GM12878 (cell line): ENCODE data around the gene DUSP22. TPM values are rescaled to one million over a fixed set of nuclear protein-coding genes. Genes with fewer than 3 reads are reported as not detected.

Experiments
- BCL3 ChIP-seq: IDR thresholded peaks from 2 replicates; pipeline ENCODE4 v1.6.1; 2011; ENCODE audit warnings: borderline replicate concordance, low read depth, mild to moderate bottlenecking, moderate library complexity, low read length; ENCODE audit not compliant: insufficient read depth, poor library complexity, severe bottlenecking
- BHLHE40 ChIP-seq, 2 experiments: fragments of 450-650 bp in 1 of 2; IDR thresholded peaks; 2 replicates each; pipeline ENCODE4 v1.6.1; 2011 to 2017; ENCODE audit warnings: low read depth in 2 of 2, borderline replicate concordance in 1 of 2, improper control_type of control experiment in 1 of 2, low read length in 1 of 2, mild to moderate bottlenecking in 1 of 2
- CBX5 ChIP-seq: sonication (generic); IDR thresholded peaks from 2 replicates; pipeline ENCODE4 v1.6.1; 2016; ENCODE audit warnings: low read depth, moderate library complexity, mild to moderate bottlenecking, inconsistent platforms
- E2F8 ChIP-seq: fragments of 450-650 bp; IDR thresholded peaks from 2 replicates; pipeline ENCODE4 v1.6.1; 2018; ENCODE audit warnings: mild to moderate bottlenecking, low read depth, moderate library complexity; ENCODE audit not compliant: partially characterized antibody
- EED ChIP-seq: sonication (generic); IDR thresholded peaks from 2 replicates; pipeline ENCODE4 v1.6.1; 2016; ENCODE audit warnings: antibody characterized with exemption, low read depth
- EP300 ChIP-seq, 2 experiments: fragments of 150-350 bp in 1 of 2; IDR thresholded peaks; 2 replicates each; pipeline ENCODE4 v1.6.1; 2011 to 2012; ENCODE audit warnings: low read depth in 2 of 2, low read length in 2 of 2, borderline replicate concordance in 1 of 2, improper control_type of control experiment in 1 of 2, inconsistent platforms in 1 of 2; ENCODE audit not compliant: control insufficient read depth in 1 of 2
- IKZF2 ChIP-seq, 2 experiments: fragments of 450-650 bp; IDR thresholded peaks; 2 replicates each; pipeline ENCODE4 v1.6.1; 2017; ENCODE audit warnings: mild to moderate bottlenecking in 2 of 2, moderate library complexity in 2 of 2
- IRF3 ChIP-seq: fragments of 450-650 bp; IDR thresholded peaks from 2 replicates; pipeline ENCODE4 v1.6.1; 2014; ENCODE audit warnings: mild to moderate bottlenecking
- KAT2A ChIP-seq: conservative IDR thresholded peaks from 2 replicates; pipeline ENCODE4 v1.6.1; 2011; ENCODE audit warnings: low read depth, low read length; ENCODE audit not compliant: control insufficient read depth
- KDM1A ChIP-seq: fragments of 200-600 bp; sonication (generic); IDR thresholded peaks from 2 replicates; pipeline ENCODE4 v1.6.1; 2016; ENCODE audit warnings: borderline replicate concordance
- MYC ChIP-seq: IDR thresholded peaks from 2 replicates; pipeline ENCODE4 v1.6.1; 2011; ENCODE audit warnings: mild to moderate bottlenecking, low read length, moderate library complexity, inconsistent platforms; ENCODE audit not compliant: insufficient read depth, insufficient replicate concordance, insufficient read length, severe bottlenecking
- NFIC ChIP-seq: IDR thresholded peaks from 2 replicates; pipeline ENCODE4 v1.6.1; 2012; ENCODE audit warnings: low read depth, mild to moderate bottlenecking, inconsistent platforms, low read length, moderate library complexity
- NFYB ChIP-seq: IDR thresholded peaks from 2 replicates; pipeline ENCODE4 v1.6.1; 2011; ENCODE audit warnings: low read depth, mild to moderate bottlenecking, low read length, improper control_type of control experiment, moderate library complexity; ENCODE audit not compliant: insufficient read depth
- SIX5 ChIP-seq: IDR thresholded peaks from 2 replicates; pipeline ENCODE4 v1.6.1; 2011; ENCODE audit warnings: mild to moderate bottlenecking, low read depth, low read length, moderate library complexity; ENCODE audit not compliant: severe bottlenecking
- SMAD1 ChIP-seq: fragments of 450-650 bp; IDR thresholded peaks from 2 replicates; pipeline ENCODE4 v1.6.1; 2018; ENCODE audit warnings: mild to moderate bottlenecking, low read depth; ENCODE audit not compliant: partially characterized antibody
- SMAD5 ChIP-seq: IDR thresholded peaks from 2 replicates; pipeline ENCODE4 v1.6.1; 2016; ENCODE audit warnings: antibody characterized with exemption, low read depth
- TCF12 ChIP-seq: IDR thresholded peaks from 2 replicates; pipeline ENCODE4 v1.6.1; 2011; ENCODE audit warnings: low read depth, mild to moderate bottlenecking, low read length
- ZNF24 ChIP-seq: fragments of 450-650 bp; IDR thresholded peaks from 2 replicates; pipeline ENCODE4 v1.6.1; 2017; ENCODE audit warnings: antibody characterized with exemption, mild to moderate bottlenecking
- ZZZ3 ChIP-seq: IDR thresholded peaks from 2 replicates; pipeline ENCODE4 v1.6.1; 2011; ENCODE audit warnings: low read depth; ENCODE audit not compliant: control insufficient read depth, insufficient read length
- polyA plus RNA-seq, 11 experiments: library from polyadenylated mRNA; depleted of rRNA in 4 of 11; unstranded in 6 of 11; stranded (reverse) in 5 of 11; fragments of >200 nt; fragmentation: Nextera tagmentation in 4 of 11; fragmentation: Illumina TruSeq in 1 of 11; extraction: Ambion mirVana in 4 of 11; extraction: Trizol in 1 of 11; gene quantifications; 1 replicate in 1 of 11; 2 replicates in 10 of 11; pipeline versions ENCODE4 v1.2.1 to v1.2.3, GENCODE V29; 2011 to 2016; ENCODE audit warnings: inconsistent platforms in 2 of 11, missing spikeins in 2 of 11, low read depth in 1 of 11
- total RNA-seq, 4 experiments: library from RNA; depleted of rRNA in 3 of 4; stranded (reverse); fragments of >200 nt in 3 of 4; fragmentation: Illumina TruSeq in 1 of 4; extraction: Trizol in 1 of 4; gene quantifications; 2 replicates each; pipeline versions ENCODE4 v1.2.1 to v1.2.3, GENCODE V29; 2013 to 2021
- TF ChIP-seq, protein P1 (sequence below), 3 experiments: IDR thresholded peaks in 2 of 3; conservative IDR thresholded peaks in 1 of 3; 2 replicates each; pipeline ENCODE4 v1.5.1; 2011; ENCODE audit warnings: low read depth in 3 of 3, low read length in 3 of 3, mild to moderate bottlenecking in 3 of 3, control low read depth in 2 of 3, moderate library complexity in 2 of 3, inconsistent platforms in 1 of 3, mixed read lengths in 1 of 3; ENCODE audit not compliant: control insufficient read depth in 2 of 3, insufficient read depth in 1 of 3; ENCODE audit errors: extremely low read depth in 1 of 3

The DUSP22 gene
- total and polyA plus RNA-seq, 10 of the 15 experiments (the other 5 are each of a cell fraction or from before 2014, with no cell fraction given), result 78.9 to 156 (median 107) TPM

- TF ChIP-seq, protein P1, sequence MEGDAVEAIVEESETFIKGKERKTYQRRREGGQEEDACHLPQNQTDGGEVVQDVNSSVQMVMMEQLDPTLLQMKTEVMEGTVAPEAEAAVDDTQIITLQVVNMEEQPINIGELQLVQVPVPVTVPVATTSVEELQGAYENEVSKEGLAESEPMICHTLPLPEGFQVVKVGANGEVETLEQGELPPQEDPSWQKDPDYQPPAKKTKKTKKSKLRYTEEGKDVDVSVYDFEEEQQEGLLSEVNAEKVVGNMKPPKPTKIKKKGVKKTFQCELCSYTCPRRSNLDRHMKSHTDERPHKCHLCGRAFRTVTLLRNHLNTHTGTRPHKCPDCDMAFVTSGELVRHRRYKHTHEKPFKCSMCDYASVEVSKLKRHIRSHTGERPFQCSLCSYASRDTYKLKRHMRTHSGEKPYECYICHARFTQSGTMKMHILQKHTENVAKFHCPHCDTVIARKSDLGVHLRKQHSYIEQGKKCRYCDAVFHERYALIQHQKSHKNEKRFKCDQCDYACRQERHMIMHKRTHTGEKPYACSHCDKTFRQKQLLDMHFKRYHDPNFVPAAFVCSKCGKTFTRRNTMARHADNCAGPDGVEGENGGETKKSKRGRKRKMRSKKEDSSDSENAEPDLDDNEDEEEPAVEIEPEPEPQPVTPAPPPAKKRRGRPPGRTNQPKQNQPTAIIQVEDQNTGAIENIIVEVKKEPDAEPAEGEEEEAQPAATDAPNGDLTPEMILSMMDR (IDR thresholded peaks at IDR 0.05 in 2 of 3, conservative IDR thresholded peaks at IDR 0.05 in 1 of 3; ENCODE audit: control insufficient read depth in 2 of 3, extremely low read depth in 1 of 3, insufficient read depth in 1 of 3, low read depth in 3 of 3, low read length in 3 of 3), result peak in 2 of 3 experiments; percentile 34 to 49; a peak in 3 of 6 replicates
- TF ChIP-seq CBX5, result no peak
- TF ChIP-seq KDM1A, result no peak
- TF ChIP-seq ZNF24, result no peak
- TF ChIP-seq NFYB, result no peak
- TF ChIP-seq TCF12, result no peak
- peak; percentile 81 for TF ChIP-seq SMAD1
- no peak for TF ChIP-seq SIX5
- peak; percentile 50 for TF ChIP-seq BCL3
- no peak for TF ChIP-seq KAT2A
- TF ChIP-seq EP300 (IDR thresholded peaks at IDR 0.05; ENCODE audit: borderline replicate concordance in 1 of 2, control insufficient read depth in 1 of 2, low read depth in 2 of 2, low read length in 2 of 2), result peak; percentile 37 to 70; a peak in 2 of 4 replicates
- TF ChIP-seq NFIC, result no peak
- TF ChIP-seq EED, result peak; percentile 71
- TF ChIP-seq MYC, result peak; percentile 51
- no peak for TF ChIP-seq ZZZ3
- no peak for TF ChIP-seq E2F8
- peak; percentile 88 for TF ChIP-seq SMAD5
- no peak for TF ChIP-seq BHLHE40 (IDR thresholded peaks at IDR 0.05; ENCODE audit: borderline replicate concordance in 1 of 2, low read depth in 2 of 2, low read length in 1 of 2)
- TF ChIP-seq IRF3, result no peak
- no peak for TF ChIP-seq IKZF2 (IDR thresholded peaks at IDR 0.05)
Measured at GRCh38 chr6:296151-297122, 4.2 kb downstream of the DUSP22 start (continued).
